ENCODE results near the gene GPBP1L1. TPM values are rescaled to one million over a fixed set of nuclear protein-coding genes. Genes with fewer than 3 reads are reported as not detected.
"Not testable (repeated sequence)": the region's sequence is repeated elsewhere in the genome, so short reads cannot be mapped to it uniquely, and the experiment has no call there.

GPBP1L1 gene
- total RNA-seq, 2 experiments from 2014 or later, result 106 TPM

DNA sequence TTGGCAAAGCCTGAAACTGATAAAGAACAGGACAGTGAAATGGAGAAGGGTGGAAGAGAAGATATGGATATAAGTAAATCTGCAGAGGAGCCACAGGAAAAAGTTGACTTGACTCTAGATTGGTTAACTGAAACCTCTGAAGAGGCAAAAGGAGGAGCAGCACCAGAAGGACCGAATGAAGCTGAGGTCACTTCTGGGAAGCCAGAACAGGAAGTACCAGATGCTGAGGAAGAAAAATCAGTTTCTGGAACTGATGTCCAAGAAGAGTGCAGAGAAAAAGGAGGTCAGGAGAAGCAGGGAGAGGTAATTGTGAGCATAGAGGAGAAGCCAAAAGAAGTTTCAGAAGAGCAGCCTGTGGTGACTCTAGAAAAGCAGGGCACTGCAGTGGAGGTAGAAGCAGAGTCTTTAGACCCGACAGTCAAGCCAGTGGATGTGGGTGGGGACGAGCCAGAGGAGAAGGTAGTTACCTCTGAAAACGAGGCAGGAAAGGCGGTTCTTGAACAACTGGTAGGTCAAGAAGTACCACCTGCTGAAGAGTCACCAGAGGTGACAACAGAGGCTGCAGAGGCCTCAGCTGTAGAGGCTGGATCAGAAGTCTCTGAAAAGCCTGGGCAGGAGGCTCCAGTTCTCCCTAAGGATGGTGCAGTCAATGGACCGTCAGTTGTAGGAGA, 78.8 kb downstream of the GPBP1L1 start:
- intact Hi-C loops (cut with micrococcal nuclease), result no loop called here
- Mint-ChIP-seq H3K9me3 (no peaks in the 10 kb centered on the region), H3K27ac (peak overlapping the region; percentile 44), H3K4me3 (no peak overlapping the region), H3K4me1 (ENCODE audit: low read depth) (peaks cover 21% of the 10 kb centered on the region), H3K27me3 (no peaks in the 10 kb centered on the region), H3K36me3 (peaks cover 50% of the 10 kb centered on the region)
- no peak for DNase-seq
- ChIA-PET POLR2A (no interaction called here), CTCF (no interaction called here)

DNA sequence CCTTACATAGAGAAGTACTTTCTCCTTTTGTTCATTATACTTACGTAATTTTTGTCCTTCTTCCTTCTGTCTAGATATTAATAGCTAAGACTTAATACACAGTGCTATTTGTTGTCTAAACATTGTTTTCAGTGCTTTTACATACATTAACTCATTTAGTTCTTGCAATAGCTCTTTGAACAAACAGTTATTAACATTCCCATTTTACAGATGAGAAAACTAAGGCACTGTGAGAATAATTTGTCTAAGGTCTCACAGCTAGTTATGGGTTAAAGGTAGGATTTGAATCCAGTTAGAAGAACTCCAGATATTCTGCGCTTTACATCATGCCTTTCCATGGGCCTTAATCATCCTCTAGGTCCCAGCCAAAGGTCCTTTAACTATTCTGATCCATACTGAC, 82.1 kb downstream of the GPBP1L1 start:
- ChIA-PET POLR2A (no interaction called here), CTCF (no interaction called here)
- intact Hi-C loops (cut with micrococcal nuclease), result no loop called here
- no peaks in the 10 kb centered on the region for H3K27me3 Mint-ChIP-seq
- H3K9me3 Mint-ChIP-seq, result no peaks in the 10 kb centered on the region
- H3K4me1 Mint-ChIP-seq (ENCODE audit: low read depth), result peaks cover 39% of the 10 kb centered on the region
- no peak overlapping the region for H3K27ac Mint-ChIP-seq
- H3K4me3 Mint-ChIP-seq, result no peak overlapping the region
- peaks cover 45% of the 10 kb centered on the region for H3K36me3 Mint-ChIP-seq
- DNase-seq, result no peak

DNA sequence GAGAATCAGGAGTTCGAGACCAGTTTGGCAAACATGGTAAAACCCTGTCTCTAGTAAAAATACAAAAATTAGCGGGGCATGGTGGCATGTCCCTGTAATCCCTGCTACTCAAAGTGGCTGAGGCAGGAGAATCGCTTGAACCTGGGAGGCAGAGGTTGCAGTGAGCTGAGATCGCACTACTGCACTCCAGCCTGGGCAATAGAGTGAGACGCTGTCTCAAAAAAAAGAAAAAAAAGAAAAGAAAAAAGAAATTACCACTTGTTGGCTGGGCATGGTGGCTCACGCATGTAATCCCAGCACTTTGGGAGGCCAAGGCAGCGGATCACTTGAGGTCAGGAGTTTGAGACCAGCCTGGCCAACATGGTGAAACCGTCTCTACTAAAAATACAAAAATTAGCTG, 89.6 kb downstream of the GPBP1L1 start:
- Mint-ChIP-seq H3K4me1 (ENCODE audit: low read depth) (peaks cover 35% of the 10 kb centered on the region), H3K36me3 (peaks cover 30% of the 10 kb centered on the region)
- POLR2A ChIA-PET; H3K9me3 Mint-ChIP-seq; DNase-seq; H3K27me3 Mint-ChIP-seq; intact Hi-C loops (cut with micrococcal nuclease); H3K27ac Mint-ChIP-seq; CTCF ChIA-PET; H3K4me3 Mint-ChIP-seq: not testable (repeated sequence)

DNA sequence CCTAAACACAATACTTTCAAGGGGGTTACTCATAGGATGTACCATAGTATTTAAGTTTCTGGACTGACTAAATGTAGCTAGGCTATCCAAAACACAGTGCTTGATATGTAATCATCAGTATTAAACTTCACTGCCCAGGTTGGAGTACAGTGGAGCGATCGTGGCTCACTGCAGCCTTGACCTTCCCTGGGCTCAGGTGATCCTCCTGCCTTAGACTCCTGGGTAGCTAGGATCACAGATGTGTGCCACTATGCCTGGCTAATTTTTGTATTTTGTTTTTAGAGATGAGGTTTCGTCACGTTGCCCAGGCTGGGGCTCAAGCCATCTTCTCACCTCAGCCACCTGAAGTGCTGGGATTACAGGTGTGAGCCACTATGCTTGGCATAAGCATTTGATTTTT, 91.9 kb downstream of the GPBP1L1 start:
- H3K36me3 Mint-ChIP-seq, result peaks cover 35% of the 10 kb centered on the region
- H3K27ac Mint-ChIP-seq, result no peak overlapping the region
- intact Hi-C loops (cut with micrococcal nuclease), result no loop called here
- no peaks in the 10 kb centered on the region for H3K27me3 Mint-ChIP-seq
- no peaks in the 10 kb centered on the region for H3K9me3 Mint-ChIP-seq
- ChIA-PET CTCF (no interaction called here), POLR2A (no interaction called here)
- H3K4me1 Mint-ChIP-seq (ENCODE audit: low read depth), result peaks cover 23% of the 10 kb centered on the region
- no peak overlapping the region for H3K4me3 Mint-ChIP-seq
- DNase-seq, result no peak

DNA sequence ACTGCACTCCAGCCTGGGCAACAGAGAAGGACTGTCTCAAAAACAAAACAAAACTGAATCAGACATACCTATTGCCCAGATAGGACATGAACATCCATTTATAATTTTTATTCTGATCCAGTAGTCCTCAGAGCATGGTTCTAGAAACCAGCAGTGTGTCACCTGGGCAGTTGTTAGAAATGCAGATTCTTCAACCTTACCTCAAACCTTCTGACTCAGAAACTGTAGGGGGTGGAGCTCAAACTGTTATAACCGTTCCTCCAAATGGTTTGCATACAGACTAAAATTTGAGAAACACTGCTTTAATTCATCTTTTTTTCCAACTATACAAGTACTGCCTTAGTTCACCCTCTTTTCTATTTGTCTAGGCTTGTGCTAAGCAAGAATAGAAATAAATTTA, 96.5 kb downstream of the GPBP1L1 start:
- CTCF ChIA-PET, result interaction anchor here (1.3 kb wide), 1 partner anchor 77 kb away, joined by 4 read pairs; no protein-coding TSS in a partner anchor

DNA sequence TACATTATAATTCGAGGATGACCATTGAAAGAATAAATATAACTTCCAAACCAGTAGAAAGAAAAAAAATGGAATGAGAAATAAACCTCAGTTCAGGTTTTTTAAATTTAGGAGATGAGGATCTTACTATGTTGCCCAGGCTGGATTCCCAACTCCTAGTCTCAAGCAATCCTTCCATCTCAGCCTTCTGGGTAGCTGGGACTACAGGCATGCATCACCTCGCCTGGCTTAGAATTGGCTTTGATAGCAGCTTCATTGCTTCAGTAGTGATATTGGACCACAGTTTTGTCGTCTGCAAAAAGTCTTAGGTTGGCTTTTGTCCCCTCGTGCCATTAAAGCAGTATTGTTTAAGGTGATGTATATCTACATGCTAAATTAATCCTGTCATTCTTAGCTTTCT, 99.6 kb downstream of the GPBP1L1 start:
- Mint-ChIP-seq H3K36me3 (peaks cover 20% of the 10 kb centered on the region), H3K4me1 (ENCODE audit: low read depth) (peaks cover 37% of the 10 kb centered on the region), H3K9me3 (no peaks in the 10 kb centered on the region), H3K4me3 (peak overlapping the region; percentile 99), H3K27ac (peak overlapping the region; percentile 98), H3K27me3 (no peaks in the 10 kb centered on the region)
- POLR2A ChIA-PET, result interaction anchor here (1.1 to 5.1 kb wide), 3 partner anchors 65 to 247 kb away, joined by 3 to 32 read pairs (median 14); partner anchors contain the start of genes MUTYH, PRDX1 and TOE1
- intact Hi-C loops (cut with micrococcal nuclease), result loop anchor here (1.0 to 10.0 kb wide), 3 partner anchors 74 to 862 kb away; no protein-coding TSS in a partner anchor
- no peak for DNase-seq
- CTCF ChIA-PET, result interaction anchor here (2.2 kb wide), 1 partner anchor 94 kb away, joined by 9 read pairs; no protein-coding TSS in a partner anchor

More for the DNA sequence above, 96.5 kb downstream of the GPBP1L1 start:
- intact Hi-C loops (cut with micrococcal nuclease), result loop anchor here (5.0 to 10.0 kb wide), 2 partner anchors 252 to 865 kb away; no protein-coding TSS in a partner anchor
- POLR2A ChIA-PET, result interaction anchor here (2.2 kb wide), 1 partner anchor 68 kb away, joined by 7 read pairs; the partner anchor contains the start of gene PRDX1
- Mint-ChIP-seq H3K36me3 (peaks cover 34% of the 10 kb centered on the region), H3K4me1 (ENCODE audit: low read depth) (peaks cover 36% of the 10 kb centered on the region), H3K9me3 (no peaks in the 10 kb centered on the region), H3K27ac (no peak overlapping the region), H3K27me3 (no peaks in the 10 kb centered on the region), H3K4me3 (no peak overlapping the region)
- no peak for DNase-seq

DNA sequence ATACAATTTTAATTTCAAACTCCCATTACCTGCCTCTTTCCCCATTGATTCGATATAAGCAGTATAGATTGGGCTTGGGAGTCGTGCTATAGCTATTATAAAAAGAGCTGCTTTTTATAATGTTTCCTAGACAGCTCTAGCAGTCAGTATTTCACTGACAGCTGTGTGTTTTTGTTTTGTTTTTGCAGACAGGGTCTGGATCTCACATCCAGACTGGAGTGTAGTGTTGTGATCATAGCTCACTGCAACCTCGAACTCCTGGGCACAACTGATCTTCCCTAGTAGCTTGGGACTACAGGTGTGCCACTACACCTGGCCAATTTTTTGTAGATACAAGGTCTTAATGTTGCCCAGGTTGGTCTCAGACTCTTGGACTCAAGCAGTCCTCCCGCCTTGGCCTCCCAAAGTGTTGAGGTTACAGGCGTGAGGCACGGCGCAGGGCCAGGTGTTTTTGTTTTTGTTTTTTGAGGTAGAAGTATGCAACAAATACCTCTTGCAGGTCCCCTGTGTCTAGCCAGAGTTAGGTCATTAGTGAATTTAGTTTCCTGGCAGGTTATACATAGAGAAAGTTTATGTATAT, 100.7 kb downstream of the GPBP1L1 start:
- Mint-ChIP-seq H3K36me3 (peaks cover 14% of the 10 kb centered on the region), H3K9me3 (no peaks in the 10 kb centered on the region), H3K27ac (peak overlapping the region; percentile 98), H3K27me3 (no peaks in the 10 kb centered on the region), H3K4me1 (ENCODE audit: low read depth) (peaks cover 35% of the 10 kb centered on the region), H3K4me3 (peak overlapping the region; percentile 99)
- ChIA-PET POLR2A (interaction anchor here (0.7 to 5.1 kb wide), 8 partner anchors 17 to 245 kb away, joined by 3 to 32 read pairs (median 10); partner anchors contain the start of genes AKR1A1, CCDC163, GPBP1L1 and MMACHC), CTCF (interaction anchor here (0.8 to 2.2 kb wide), 6 partner anchors 16 to 245 kb away, joined by 3 to 9 read pairs (median 4); partner anchors contain the start of genes CCDC163, MUTYH and TOE1)
- DNase-seq, result no peak
- intact Hi-C loops (cut with micrococcal nuclease), result loop anchor here (1.0 to 10.0 kb wide), 4 partner anchors 63 to 861 kb away; no protein-coding TSS in a partner anchor

DNA sequence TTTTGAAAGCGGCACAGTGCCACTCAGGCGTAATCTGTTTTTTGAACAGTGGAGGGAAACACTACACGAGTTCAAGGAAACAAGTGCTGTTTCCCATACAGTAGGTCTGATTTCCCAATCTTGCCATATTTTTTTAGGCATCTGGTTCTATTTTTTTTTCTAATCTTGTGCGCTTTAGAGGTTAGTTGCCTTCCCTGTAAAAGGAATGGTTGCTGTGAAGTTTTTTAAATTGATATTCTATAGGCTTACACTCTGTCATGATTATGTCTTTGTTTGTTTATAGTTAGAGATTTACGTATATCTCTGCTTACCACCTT, 101.3 kb downstream of the GPBP1L1 start:
- Mint-ChIP-seq H3K4me1 (ENCODE audit: low read depth) (peaks cover 34% of the 10 kb centered on the region), H3K9me3 (no peaks in the 10 kb centered on the region), H3K36me3 (peaks cover 12% of the 10 kb centered on the region), H3K4me3 (peak overlapping the region; percentile 99), H3K27me3 (no peaks in the 10 kb centered on the region), H3K27ac (peak overlapping the region; percentile 98)
- intact Hi-C loops (cut with micrococcal nuclease), result loop anchor here (2.0 to 10.0 kb wide), 3 partner anchors 62 to 860 kb away; no protein-coding TSS in a partner anchor
- DNase-seq, result no peak
- CTCF ChIA-PET, result interaction anchor here (0.6 to 2.2 kb wide), 7 partner anchors 15 to 573 kb away, joined by 3 to 9 read pairs (median 3); partner anchors contain the start of genes CCDC163, MUTYH, TOE1 and UROD
- POLR2A ChIA-PET, result interaction anchor here (0.6 to 5.1 kb wide), 11 partner anchors 18 to 245 kb away, joined by 3 to 32 read pairs (median 3); partner anchors contain the start of genes AKR1A1, CCDC163, GPBP1L1 and MMACHC

DNA sequence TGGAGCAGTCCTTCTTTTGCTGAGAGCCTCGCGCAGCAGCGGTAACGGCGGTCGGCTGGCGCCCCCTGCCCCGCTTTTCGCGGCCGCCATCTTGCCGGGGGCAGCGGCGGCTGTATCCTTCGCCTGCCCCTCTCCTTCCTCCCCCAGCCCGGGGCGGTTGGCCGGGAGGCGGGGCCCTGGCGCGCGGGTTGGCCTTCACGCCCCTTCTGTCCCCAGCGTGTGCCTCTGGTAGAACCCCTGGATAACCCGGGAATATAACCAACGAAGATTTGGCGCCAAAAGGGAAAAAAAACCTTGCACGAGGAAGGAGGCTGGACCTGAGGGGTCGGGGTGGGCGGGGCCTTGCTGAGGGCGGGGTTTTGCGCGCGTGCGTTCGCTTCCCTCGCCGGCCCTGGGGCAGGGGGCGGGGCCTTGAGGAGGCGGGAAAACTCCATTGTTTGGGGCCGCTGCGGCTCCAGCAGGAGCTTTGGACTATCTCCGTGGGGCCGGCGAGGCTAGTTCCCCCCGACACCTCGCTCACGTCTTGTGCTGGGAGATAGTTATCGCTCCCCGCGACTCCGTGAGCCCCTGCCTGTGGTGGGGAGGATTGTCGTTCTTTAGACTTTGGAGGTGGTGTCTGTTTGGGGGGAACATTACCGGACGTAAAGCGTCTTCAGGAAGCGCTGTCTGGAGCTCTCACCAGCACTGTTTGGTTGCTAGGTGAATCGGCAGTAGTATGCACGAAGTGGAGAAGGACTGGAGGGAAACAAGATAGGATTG, 101.8 kb downstream of the GPBP1L1 start:
- Mint-ChIP-seq H3K36me3 (peaks cover 12% of the 10 kb centered on the region), H3K9me3 (no peaks in the 10 kb centered on the region), H3K4me1 (ENCODE audit: low read depth) (peaks cover 34% of the 10 kb centered on the region), H3K4me3 (peak overlapping the region; percentile 99), H3K27ac (peak overlapping the region; percentile 98), H3K27me3 (no peaks in the 10 kb centered on the region)
- DNase-seq, result peak; percentile 93
- ChIA-PET CTCF (interaction anchor here (0.6 to 2.2 kb wide), 7 partner anchors 15 to 573 kb away, joined by 3 to 14 read pairs (median 3); partner anchors contain the start of genes AKR1A1, CCDC163, MUTYH and TOE1), POLR2A (interaction anchor here (0.6 to 5.1 kb wide), 14 partner anchors 18 to 245 kb away, joined by 3 to 32 read pairs (median 4); partner anchors contain the start of genes AKR1A1, CCDC163, GPBP1L1 and MMACHC)
- intact Hi-C loops (cut with micrococcal nuclease), result loop anchor here (1.0 to 10.0 kb wide), 9 partner anchors 42 to 860 kb away; partner anchors contain the start of genes BTBD19, DYNLT4, MUTYH and RAD54L

DNA sequence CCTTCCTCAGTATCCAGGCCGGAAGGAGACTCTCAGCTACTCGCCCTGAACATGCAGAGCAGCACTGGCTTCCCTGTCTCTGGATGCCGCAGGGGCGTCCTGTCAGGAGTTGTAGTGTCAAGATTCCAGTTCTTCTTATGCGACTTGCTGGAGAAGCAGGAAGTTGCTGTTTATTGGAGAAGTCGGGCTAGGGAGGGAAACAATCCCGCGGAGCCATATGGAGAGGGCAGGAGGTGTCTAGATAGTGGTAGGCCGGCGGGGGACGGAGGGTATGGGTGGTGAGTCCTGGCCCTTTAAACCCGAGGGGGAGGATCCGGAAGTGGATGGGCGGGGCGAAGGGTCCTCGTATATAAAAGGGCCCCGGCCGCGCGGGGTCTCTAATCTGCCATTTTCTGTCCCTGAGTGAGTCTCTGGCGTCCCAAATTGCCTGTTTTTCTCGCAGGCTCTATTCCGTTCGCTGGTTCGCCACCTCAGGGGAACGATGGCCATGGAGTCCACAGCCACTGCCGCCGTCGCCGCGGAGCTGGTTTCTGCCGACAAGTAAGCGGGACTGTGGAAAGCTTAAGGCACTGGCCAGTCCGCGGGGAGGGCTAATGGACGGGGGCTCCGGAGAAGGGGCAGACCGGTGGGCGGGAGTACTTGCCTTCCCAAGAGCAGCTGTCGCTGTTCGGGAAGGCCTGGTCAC, 102.5 kb downstream of the GPBP1L1 start, which contains the start of gene NASP:
NASP (plus strand) TSS at position 376 of the 685 bp plus-strand sequence; CDS start at position 482, 106 bp downstream.
- no peaks in the 10 kb centered on the region for H3K27me3 Mint-ChIP-seq
- H3K27ac Mint-ChIP-seq, result peak within 1 kb of the TSS; percentile 98
- H3K36me3 Mint-ChIP-seq, result peaks cover 12% of the 10 kb centered on the region
- H3K4me3 Mint-ChIP-seq, result peak within 1 kb of the TSS; percentile 99
- ChIA-PET POLR2A (interaction anchor here (0.7 to 5.1 kb wide), 12 partner anchors 19 to 244 kb away, joined by 3 to 32 read pairs (median 4); partner anchors contain the start of genes AKR1A1, CCDC163, GPBP1L1 and MMACHC), CTCF (interaction anchor here (0.7 to 2.2 kb wide), 9 partner anchors 11 to 280 kb away, joined by 3 to 14 read pairs (median 4); partner anchors contain the start of genes AKR1A1, CCDC163 and MMACHC)
- DNase-seq, result peak; percentile 94
- peaks cover 27% of the 10 kb centered on the region for H3K4me1 Mint-ChIP-seq (ENCODE audit: low read depth)
- intact Hi-C loops (cut with micrococcal nuclease), result loop anchor here (1.0 to 10.0 kb wide), 12 partner anchors 33 to 859 kb away; partner anchors contain the start of genes BTBD19, CCDC163, DYNLT4 and IPP
- no peaks in the 10 kb centered on the region for H3K9me3 Mint-ChIP-seq

Measured in activated CD4-positive, alpha-beta memory T cell treated with anti-CD3 and anti-CD28 coated beads for 36 hours (primary cell).